Left ventricle myocardium inferior (tissue), 1 donor: ENCODE data around the gene NME9. TPM values are rescaled to one million over a fixed set of nuclear protein-coding genes. Genes with fewer than 3 reads are reported as not detected.
A peak's percentile ranks its signal among the peaks of the same experiment; 100 is the strongest.

Experiments
- DNase-seq: peaks from one replicate; pipeline ENCODE4 v3.0.0-alpha.2; 2020
- H3K27ac ChIP-seq: fragments of 200-600 bp; replicated peaks from 2 replicates; pipeline ENCODE4 v1.8.0; 2021
- H3K27me3 ChIP-seq: fragments of 200-600 bp; 2 replicates; pipeline ENCODE4 v1.8.0; 2021; ENCODE audit warnings: low read depth
- H3K36me3 ChIP-seq: fragments of 200-600 bp; 2 replicates; pipeline ENCODE4 v1.8.0; 2021
- H3K4me1 ChIP-seq: fragments of 200-600 bp; 2 replicates; pipeline ENCODE4 v1.8.0; 2021
- H3K4me3 ChIP-seq: fragments of 200-600 bp; 2 replicates; pipeline ENCODE4 v1.8.0; 2021; ENCODE audit warnings: mild to moderate bottlenecking, moderate library complexity
- H3K9me3 ChIP-seq: fragments of 200-600 bp; replicated peaks from 2 replicates; pipeline ENCODE4 v1.8.0; 2021
- intact Hi-C: fragments of 100-400 bp; cut with micrococcal nuclease; formaldehyde crosslinking; loops from one replicate; pipeline ENCODE4 v1.11.0; 2022
- total RNA-seq: library from RNA; stranded (reverse); fragmentation: NEBNext Ultra II Directional; extraction: Animal tissue kit (Norgen Biotek cat#: 25700); gene quantifications from one replicate; pipeline ENCODE4 v1.2.1, GENCODE V29; 2021
- TF ChIP-seq, protein P1 (sequence below): fragments of 200-600 bp; IDR thresholded peaks from 2 replicates; pipeline ENCODE4 v1.8.0; 2021; ENCODE audit warnings: antibody characterized with exemption, mild to moderate bottlenecking, borderline replicate concordance
- donor health status: DM: no; HTN: yes; CAD: no; lungs with severe emphysema.

NME9 gene
- total RNA-seq, 1 donor from 2014 or later = not detected

DNA sequence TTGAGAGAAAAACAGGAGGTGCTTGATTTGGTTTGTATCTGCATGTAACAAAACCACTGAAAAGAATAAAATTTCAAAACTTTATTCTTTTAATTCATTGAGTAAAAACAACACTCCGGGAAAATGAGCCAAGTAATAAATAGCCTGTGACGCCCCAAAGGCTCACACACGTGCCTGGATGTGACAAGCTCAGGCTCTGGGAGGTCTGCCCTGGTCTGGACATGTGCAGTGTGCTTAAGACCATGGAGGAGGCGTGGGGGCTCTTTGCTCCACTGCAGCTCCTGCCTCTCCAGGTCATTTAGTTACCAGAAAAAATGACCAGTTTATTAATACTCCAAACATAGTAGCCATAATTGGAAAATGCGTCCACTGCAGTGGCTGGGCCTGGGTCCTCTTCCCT is 8.6 kb upstream of the NME9 start:
- Histone ChIP-seq H3K36me3 (no peaks in the 10 kb centered on the region), H3K27ac (peak overlapping the region; percentile 30), H3K9me3 (no peaks in the 10 kb centered on the region), H3K4me1 (peaks cover 17% of the 10 kb centered on the region), H3K4me3 (no peak overlapping the region), H3K27me3 (no peaks in the 10 kb centered on the region)
- TF ChIP-seq, protein P1, sequence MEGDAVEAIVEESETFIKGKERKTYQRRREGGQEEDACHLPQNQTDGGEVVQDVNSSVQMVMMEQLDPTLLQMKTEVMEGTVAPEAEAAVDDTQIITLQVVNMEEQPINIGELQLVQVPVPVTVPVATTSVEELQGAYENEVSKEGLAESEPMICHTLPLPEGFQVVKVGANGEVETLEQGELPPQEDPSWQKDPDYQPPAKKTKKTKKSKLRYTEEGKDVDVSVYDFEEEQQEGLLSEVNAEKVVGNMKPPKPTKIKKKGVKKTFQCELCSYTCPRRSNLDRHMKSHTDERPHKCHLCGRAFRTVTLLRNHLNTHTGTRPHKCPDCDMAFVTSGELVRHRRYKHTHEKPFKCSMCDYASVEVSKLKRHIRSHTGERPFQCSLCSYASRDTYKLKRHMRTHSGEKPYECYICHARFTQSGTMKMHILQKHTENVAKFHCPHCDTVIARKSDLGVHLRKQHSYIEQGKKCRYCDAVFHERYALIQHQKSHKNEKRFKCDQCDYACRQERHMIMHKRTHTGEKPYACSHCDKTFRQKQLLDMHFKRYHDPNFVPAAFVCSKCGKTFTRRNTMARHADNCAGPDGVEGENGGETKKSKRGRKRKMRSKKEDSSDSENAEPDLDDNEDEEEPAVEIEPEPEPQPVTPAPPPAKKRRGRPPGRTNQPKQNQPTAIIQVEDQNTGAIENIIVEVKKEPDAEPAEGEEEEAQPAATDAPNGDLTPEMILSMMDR = no peak
- DNase-seq = no peak
- intact Hi-C loops = loop anchor here (10.0 kb wide), 1 partner anchor 77 kb away; no protein-coding TSS in a partner anchor

DNA sequence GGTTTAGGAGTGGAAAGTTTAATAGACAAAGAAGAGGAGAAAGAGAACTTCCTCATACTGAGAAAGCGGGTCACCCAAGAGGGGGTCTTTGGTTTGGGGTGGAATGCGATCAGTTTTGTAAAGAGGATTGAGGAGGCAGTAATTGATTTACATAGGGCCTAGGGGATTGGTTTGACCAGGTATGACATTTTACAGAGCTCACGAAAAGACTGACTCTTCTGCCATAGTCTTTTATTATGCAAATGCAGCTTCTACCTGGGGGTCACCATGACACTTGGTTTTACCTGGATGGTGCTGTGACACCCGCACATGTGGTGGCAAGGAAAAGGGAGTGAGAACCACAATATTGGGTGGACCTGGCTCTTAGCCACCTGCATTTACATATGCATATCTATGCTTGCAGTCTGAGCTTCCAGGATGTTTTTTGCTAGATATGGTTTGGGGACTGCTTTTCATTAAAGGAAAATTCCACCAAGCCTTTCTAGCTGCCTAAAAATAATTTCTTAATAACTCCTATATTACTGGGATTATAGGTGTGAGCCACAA is 6.9 kb upstream of the NME9 start:
- H3K4me1 ChIP-seq = peaks cover 21% of the 10 kb centered on the region
- no peaks in the 10 kb centered on the region for H3K36me3 ChIP-seq
- TF ChIP-seq, protein P1 = no peak
- no peak overlapping the region for H3K4me3 ChIP-seq
- no peaks in the 10 kb centered on the region for H3K27me3 ChIP-seq
- no peaks in the 10 kb centered on the region for H3K9me3 ChIP-seq
- intact Hi-C loops = loop anchor here (10.0 kb wide), 1 partner anchor 78 kb away; no protein-coding TSS in a partner anchor
- no peak for DNase-seq
- no peak overlapping the region for H3K27ac ChIP-seq

DNA sequence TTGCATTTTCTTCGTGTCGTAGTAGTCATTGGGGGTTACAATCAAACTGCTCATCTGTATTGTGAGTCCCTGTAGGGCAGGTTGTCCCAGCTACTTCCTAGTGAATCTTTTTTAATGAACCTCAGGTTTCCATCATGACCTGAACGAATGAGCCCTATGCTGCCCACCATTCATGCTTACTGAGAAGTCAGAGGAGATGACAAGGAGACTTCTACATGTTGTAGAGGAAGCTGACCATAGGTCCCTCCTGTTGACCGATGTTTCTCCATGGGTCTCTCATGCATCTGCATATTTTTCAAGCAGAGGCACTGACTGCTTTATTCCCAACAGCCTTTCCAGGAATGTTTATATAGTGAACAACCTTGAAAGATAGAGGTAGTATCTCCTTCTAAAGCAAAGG is 5.0 kb upstream of the NME9 start:
- H3K4me3 ChIP-seq = no peak overlapping the region
- peaks cover 26% of the 10 kb centered on the region for H3K4me1 ChIP-seq
- H3K36me3 ChIP-seq = no peaks in the 10 kb centered on the region
- TF ChIP-seq, protein P1 = no peak
- H3K27ac ChIP-seq = no peak overlapping the region
- intact Hi-C loops = loop anchor here (10.0 kb wide), 1 partner anchor 80 kb away; no protein-coding TSS in a partner anchor
- H3K27me3 ChIP-seq = no peaks in the 10 kb centered on the region
- H3K9me3 ChIP-seq = no peaks in the 10 kb centered on the region
- DNase-seq = no peak

DNA sequence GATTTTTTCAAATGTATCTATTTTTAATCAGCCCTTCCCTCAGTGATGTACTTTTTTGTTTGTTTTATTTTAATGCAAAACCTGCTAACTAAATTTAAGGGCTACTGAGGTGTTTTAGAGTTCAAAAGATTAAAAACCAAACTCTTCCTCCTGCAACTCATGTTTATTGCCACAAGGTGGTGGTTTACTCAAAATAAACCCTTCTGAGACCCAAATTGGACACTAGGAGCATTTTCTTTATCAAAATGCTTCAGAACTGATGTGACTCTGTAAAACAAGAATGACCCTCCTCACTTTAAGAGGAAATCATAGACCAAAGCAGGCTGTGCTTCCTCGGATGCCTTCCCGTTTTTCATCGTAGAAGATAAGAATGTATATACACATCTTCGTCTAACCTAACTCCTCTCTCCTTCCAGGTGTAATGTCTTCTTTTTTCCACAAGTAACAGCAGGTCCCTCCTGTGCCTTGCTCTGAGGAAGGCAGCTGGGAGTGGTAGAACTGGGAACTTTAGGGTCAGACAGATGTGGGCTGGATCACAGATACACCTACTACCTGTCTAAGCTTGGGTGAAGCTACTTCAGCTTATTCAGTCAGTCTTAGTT is 2.9 kb upstream of the NME9 start:
- Histone ChIP-seq H3K27ac (no peak overlapping the region), H3K36me3 (no peaks in the 10 kb centered on the region)

DNA sequence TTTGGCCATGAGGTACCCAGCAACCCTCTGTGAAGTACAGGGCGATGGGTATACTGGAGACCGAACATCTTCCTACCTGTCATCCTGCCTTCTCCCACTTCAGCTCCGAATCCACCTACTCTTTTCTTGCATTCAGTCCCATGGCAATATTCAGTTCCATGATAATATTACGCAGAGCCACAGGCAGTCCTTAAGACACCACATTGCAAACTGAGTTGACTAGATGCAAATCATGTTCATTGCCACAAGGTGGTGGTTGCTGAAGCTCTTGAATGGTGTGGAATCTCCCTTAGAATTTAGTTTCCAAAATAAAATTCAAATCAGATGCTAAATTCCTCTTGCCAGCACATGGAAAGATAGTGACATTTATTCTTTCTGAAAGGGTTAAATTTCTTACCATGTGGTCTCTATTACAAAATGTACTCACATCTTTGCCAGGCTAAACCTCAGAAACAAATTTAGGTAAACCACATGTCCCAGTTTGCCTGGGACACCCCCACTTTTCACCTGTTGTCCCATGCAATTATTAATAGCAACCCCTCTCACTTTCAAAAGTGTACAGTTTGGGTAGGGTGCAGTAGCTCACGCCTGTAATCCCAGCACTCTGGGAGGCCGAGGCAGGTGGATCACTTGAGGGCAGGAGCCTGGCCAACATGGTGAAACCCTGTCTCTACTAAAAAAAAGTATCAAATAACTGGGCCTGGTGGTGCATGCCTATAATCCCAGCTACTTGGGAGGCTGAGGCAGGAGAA is 1.7 kb upstream of the NME9 start:
- TF ChIP-seq, protein P1 = peak; percentile 34
- Histone ChIP-seq H3K9me3 (no peaks in the 10 kb centered on the region), H3K27me3 (no peaks in the 10 kb centered on the region), H3K27ac (no peak overlapping the region), H3K4me1 (peaks cover 24% of the 10 kb centered on the region), H3K4me3 (no peak overlapping the region), H3K36me3 (no peaks in the 10 kb centered on the region)
- no peak for DNase-seq
- intact Hi-C loops = loop anchor here (10.0 kb wide), 1 partner anchor 83 kb away; no protein-coding TSS in a partner anchor

More for the DNA sequence above, 2.9 kb upstream of the NME9 start:
- Histone ChIP-seq H3K27me3 (no peaks in the 10 kb centered on the region), H3K4me3 (no peak overlapping the region), H3K4me1 (peaks cover 25% of the 10 kb centered on the region), H3K9me3 (no peaks in the 10 kb centered on the region)
- DNase-seq = no peak
- TF ChIP-seq, protein P1 = peak; percentile 75
- intact Hi-C loops = loop anchor here (10.0 kb wide), 1 partner anchor 82 kb away; no protein-coding TSS in a partner anchor
